Tibial nerve (tissue), 4 donors: ENCODE data around the gene ZNF618. TPM values are rescaled to one million over a fixed set of nuclear protein-coding genes. Genes with fewer than 3 reads are reported as not detected.

Experiments used
- DNase-seq, 2 donors: peaks; one replicate each; pipeline ENCODE4 v3.0.0-alpha.2; 2019; ENCODE audit warnings: low spot score in 2 of 2
- H3K27ac ChIP-seq, 4 donors: fragments of 200-600 bp; sonication (generic) in 3 of 4; one replicate each; pipeline ENCODE4 v1.5.1; 2017 to 2019; ENCODE audit warnings: mild to moderate bottlenecking in 1 of 4
- H3K27me3 ChIP-seq, 2 donors: fragments of 200-600 bp; sonication (generic) in 1 of 2; one replicate each; pipeline versions ENCODE4 v1.5.1 to v1.6.0; 2017 to 2019
- H3K36me3 ChIP-seq, 3 donors: fragments of 200-600 bp; sonication (generic); one replicate each; pipeline ENCODE4 v1.5.1; 2018 to 2019
- H3K4me1 ChIP-seq, 4 donors: fragments of 200-600 bp; sonication (generic) in 3 of 4; one replicate each; pipeline ENCODE4 v1.5.1; 2017 to 2019
- H3K4me3 ChIP-seq, 4 donors: fragments of 200-600 bp; sonication (generic) in 3 of 4; one replicate each; pipeline ENCODE4 v1.5.1; 2017 to 2019; ENCODE audit warnings: mild to moderate bottlenecking in 1 of 4, moderate library complexity in 1 of 4
- H3K9me3 ChIP-seq, 4 donors: fragments of 200-600 bp; sonication (generic) in 3 of 4; one replicate each; pipeline ENCODE4 v1.5.1; 2017 to 2019
- CTCF ChIP-seq, 5 experiments: fragments of 200-600 bp in 3 of 5; fragments of 450-650 bp in 2 of 5; sonication (generic) in 3 of 5; IDR thresholded peaks; one replicate each; pipeline ENCODE4 v1.5.1; 2016 to 2019; ENCODE audit warnings: antibody characterized with exemption in 5 of 5, mild to moderate bottlenecking in 3 of 5, moderate library complexity in 2 of 5
- EP300 ChIP-seq, 2 donors: sonication (generic); formaldehyde crosslinking; IDR thresholded peaks; one replicate each; pipeline ENCODE4 v1.6.1; 2017; ENCODE audit warnings: antibody characterized with exemption in 2 of 2, mild to moderate bottlenecking in 1 of 2
- POLR2A ChIP-seq, 2 donors: fragments of 450-650 bp; IDR thresholded peaks; one replicate each; pipeline ENCODE4 v1.6.1; 2017; ENCODE audit warnings: antibody characterized with exemption in 2 of 2, mild to moderate bottlenecking in 2 of 2, moderate library complexity in 2 of 2
- WGBS, 2 donors: methylation state at CpG; one replicate each; pipeline ENCODE4 v1.1.5; 2018; 5-methylcytosine and 5-hydroxymethylcytosine counted together
- total RNA-seq, 4 donors: library from RNA; depleted of rRNA; stranded (reverse); fragments of >200 nt; gene quantifications; one replicate each; pipeline ENCODE4 v1.1.0, GENCODE V29; 2016

The ZNF618 gene
- total RNA-seq, 4 donors from 2014 or later = 7.3 to 11.6 (median 9.0) TPM

DNA sequence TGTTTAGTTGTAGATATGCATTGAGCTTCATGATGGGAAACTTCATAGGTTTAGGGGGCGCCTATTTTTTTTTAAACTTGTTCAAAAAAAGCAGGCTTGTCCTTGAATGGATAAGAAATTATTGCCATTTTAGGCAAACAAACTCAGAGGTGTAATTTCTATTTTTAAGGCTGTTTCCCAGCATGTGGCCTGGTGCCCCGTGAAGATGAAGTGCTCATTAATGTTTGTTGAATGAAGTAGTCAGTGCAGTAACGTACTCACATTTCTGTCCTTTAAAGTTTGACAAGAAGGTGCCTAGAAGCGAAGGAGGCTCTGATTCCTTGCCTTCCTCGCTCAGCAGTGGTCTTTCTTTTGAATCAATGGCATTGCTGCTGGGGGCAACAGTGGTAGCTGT lies 54.3 kb downstream of the ZNF618 start:
- Histone ChIP-seq H3K36me3 (no peaks in the 10 kb centered on the region), H3K9me3 (peaks cover 0 to 25% (median 0%) of the 10 kb centered on the region in 4 donors), H3K27me3 (no peaks in the 10 kb centered on the region), H3K4me3 (no peak overlapping the region), H3K27ac (no peak overlapping the region), H3K4me1 (peaks cover 0 to 18% (median 5%) of the 10 kb centered on the region in 4 donors)
- TF ChIP-seq POLR2A (IDR thresholded peaks at IDR 0.05) (no peak), CTCF (IDR thresholded peaks at IDR 0.05) (no peak), EP300 (IDR thresholded peaks at IDR 0.05) (no peak)
- 85 to 89% methylated on average over 5 of the region's 5 CpGs for WGBS, 2 donors
- DNase-seq = no peak

GRCh38 chr9:113931140-113931539 lies 55.0 kb downstream of the ZNF618 start:
- peaks cover 0 to 18% (median 5%) of the 10 kb centered on the region in 4 donors for H3K4me1 ChIP-seq
- DNase-seq = peak in 1 of 2 donors; percentile 2
- no peak overlapping the region for H3K27ac ChIP-seq
- H3K36me3 ChIP-seq = no peaks in the 10 kb centered on the region
- no peak overlapping the region for H3K4me3 ChIP-seq
- H3K9me3 ChIP-seq = peaks cover 0 to 17% (median 0%) of the 10 kb centered on the region in 4 donors
- H3K27me3 ChIP-seq = no peaks in the 10 kb centered on the region
- TF ChIP-seq CTCF (IDR thresholded peaks at IDR 0.05) (no peak), POLR2A (IDR thresholded peaks at IDR 0.05) (no peak), EP300 (IDR thresholded peaks at IDR 0.05) (no peak)
- 94 to 99% methylated on average over 5 of the region's 5 CpGs for WGBS, 2 donors

GRCh38 chr9:113931777-113932176 lies 55.7 kb downstream of the ZNF618 start:
- peak in 1 of 2 donors; percentile 1 for DNase-seq
- H3K27ac ChIP-seq = no peak overlapping the region
- peaks cover 0 to 11% (median 0%) of the 10 kb centered on the region in 4 donors for H3K9me3 ChIP-seq
- H3K36me3 ChIP-seq = no peaks in the 10 kb centered on the region
- TF ChIP-seq POLR2A (IDR thresholded peaks at IDR 0.05) = no peak
- no peak for TF ChIP-seq CTCF (IDR thresholded peaks at IDR 0.05)
- no peak for TF ChIP-seq EP300 (IDR thresholded peaks at IDR 0.05)
- peaks cover 0 to 19% (median 5%) of the 10 kb centered on the region in 4 donors for H3K4me1 ChIP-seq
- no peak overlapping the region for H3K4me3 ChIP-seq
- H3K27me3 ChIP-seq = no peaks in the 10 kb centered on the region
- WGBS, 2 donors = 91% methylated on average over 4 of the region's 4 CpGs

DNA sequence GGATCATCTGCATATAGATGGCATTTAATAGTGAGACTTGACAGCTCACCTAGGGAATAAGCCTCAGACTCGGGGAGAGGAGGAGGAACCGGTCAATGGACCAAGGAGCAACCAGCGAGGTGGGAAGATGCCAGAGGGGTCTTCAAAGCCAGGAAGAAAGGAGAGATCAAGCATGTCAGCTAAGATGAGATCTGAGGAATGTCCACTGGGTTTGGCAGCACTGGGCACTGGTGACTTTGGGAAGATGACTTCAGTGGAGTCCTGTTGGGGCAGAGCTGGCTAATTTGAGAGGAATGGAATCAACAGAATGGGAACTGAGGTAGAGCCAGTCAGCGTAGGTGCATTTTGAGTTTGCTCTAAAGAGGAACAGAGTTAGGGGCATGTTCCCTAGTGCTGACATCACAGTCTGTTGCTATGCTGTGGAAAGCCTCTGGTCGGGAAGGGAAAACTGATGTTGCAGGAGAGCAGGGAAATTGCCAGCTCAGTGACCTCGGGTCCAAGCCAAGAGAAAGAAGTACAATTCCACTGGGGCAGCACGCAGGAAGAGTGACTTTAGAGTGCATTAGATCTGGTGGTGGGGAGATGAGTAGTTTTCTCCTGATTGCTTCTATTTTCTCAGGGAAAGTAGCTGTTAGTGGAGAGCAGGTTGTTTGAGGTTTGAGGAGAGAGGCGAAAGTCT lies 56.9 kb downstream of the ZNF618 start:
- Histone ChIP-seq H3K4me1 (peaks cover 0 to 27% (median 5%) of the 10 kb centered on the region in 4 donors), H3K27me3 (no peaks in the 10 kb centered on the region), H3K27ac (no peak overlapping the region), H3K9me3 (peaks cover 0 to 8% (median 0%) of the 10 kb centered on the region in 4 donors), H3K4me3 (no peak overlapping the region), H3K36me3 (no peaks in the 10 kb centered on the region)
- WGBS, 2 donors = 68 to 72% methylated on average over 8 of the region's 8 CpGs
- DNase-seq = peak in 1 of 2 donors; percentile 7
- no peak for TF ChIP-seq CTCF (IDR thresholded peaks at IDR 0.05)
- no peak for TF ChIP-seq EP300 (IDR thresholded peaks at IDR 0.05)
- no peak for TF ChIP-seq POLR2A (IDR thresholded peaks at IDR 0.05)

- Histone ChIP-seq H3K27ac (no peak overlapping the region), H3K9me3 (peaks cover 0 to 3% (median 0%) of the 10 kb centered on the region in 4 donors), H3K36me3 (no peaks in the 10 kb centered on the region), H3K4me1 (peaks cover 0 to 27% (median 5%) of the 10 kb centered on the region in 4 donors), H3K27me3 (no peaks in the 10 kb centered on the region), H3K4me3 (no peak overlapping the region)
- TF ChIP-seq CTCF (IDR thresholded peaks at IDR 0.05) (no peak), POLR2A (IDR thresholded peaks at IDR 0.05) (no peak), EP300 (IDR thresholded peaks at IDR 0.05) (no peak)
- DNase-seq = peak in 1 of 2 donors; percentile 2
These were observed 57.6 kb downstream of the ZNF618 start for GRCh38 chr9:113933671-113934070.
